Panc1 (cell line): ENCODE results near the gene KATNAL2. TPM values are rescaled to one million over a fixed set of nuclear protein-coding genes. Genes with fewer than 3 reads are reported as not detected.

ENCODE experiments used
- ATAC-seq: fragments of 200-7000 bp; cut with Tn5 transposase; 2 replicates; pipeline ENCODE4 v1.9.1; 2020; ENCODE audit warnings: mild to moderate bottlenecking, moderate library complexity
- BruUV-seq: library from RNA; stranded (reverse); fragments of 400-500 nt; replicated peaks from 2 replicates; lab custom pipeline; 2021; lab: Mats Ljungman, UMichigan
- CTCF ChIA-PET: fragments of 300-600 bp; sonication (Branson Sonifier 250); formaldehyde crosslinking; loops from one replicate; lab custom pipeline; 2022; ENCODE audit warnings: antibody characterized with exemption; lab: Charles Lee
- POLR2A ChIA-PET: fragments of 300-600 bp; sonication (Branson Sonifier 250); formaldehyde crosslinking; loops from one replicate; lab custom pipeline; 2022; ENCODE audit warnings: antibody characterized with exemption; lab: Charles Lee
- DNase-seq: peaks from one replicate; pipeline ENCODE4 v3.0.0-alpha.2; 2010; ENCODE audit warnings: low read depth, low spot score
- H3K27ac ChIP-seq: 2 replicates; pipeline ENCODE4 v1.5.1; 2011; ENCODE audit warnings: mild to moderate bottlenecking, low read length, inconsistent platforms
- H3K27me3 ChIP-seq: fragments of 200-500 bp; sonication (Bioruptor generic); 2 replicates; pipeline ENCODE4 v1.6.0; 2014; ENCODE audit warnings: low read length, inconsistent platforms; ENCODE audit not compliant: control insufficient read depth, insufficient read depth
- H3K36me3 ChIP-seq: fragments of 200-500 bp; sonication (Bioruptor generic); 2 replicates; pipeline ENCODE4 v1.5.1; 2014; ENCODE audit warnings: inconsistent platforms, mild to moderate bottlenecking, low read length, moderate library complexity; ENCODE audit not compliant: control insufficient read depth, insufficient read depth
- H3K4me1 ChIP-seq: 2 replicates; pipeline ENCODE4 v1.5.1; 2011; ENCODE audit warnings: inconsistent platforms, mild to moderate bottlenecking, low read length, moderate library complexity; ENCODE audit not compliant: control insufficient read depth, insufficient read depth
- H3K4me3 ChIP-seq, 2 experiments: 2 replicates each; pipeline ENCODE4 v1.5.1; 2011 to 2012; ENCODE audit warnings: low read depth in 2 of 2, low read length in 2 of 2, mild to moderate bottlenecking in 2 of 2, inconsistent platforms in 1 of 2, moderate library complexity in 1 of 2
- H3K9me3 ChIP-seq: fragments of 200-500 bp; sonication (Bioruptor generic); 2 replicates; pipeline ENCODE4 v1.5.1; 2014; ENCODE audit warnings: low read depth, mild to moderate bottlenecking, inconsistent platforms, low read length, moderate library complexity; ENCODE audit not compliant: control insufficient read depth, insufficient read depth
- CTCF ChIP-seq: fragments of 450-650 bp; IDR thresholded peaks from 2 replicates; pipeline ENCODE4 v1.5.1; 2017; ENCODE audit warnings: mild to moderate bottlenecking
- POLR2AphosphoS5 ChIP-seq: IDR thresholded peaks from 2 replicates; pipeline ENCODE4 v1.6.1; 2012; ENCODE audit warnings: mild to moderate bottlenecking, low read depth, low read length, moderate library complexity
- REST ChIP-seq, 2 experiments: IDR thresholded peaks; 2 replicates each; pipeline ENCODE4 v1.6.1; 2011 to 2012; ENCODE audit warnings: low read depth in 2 of 2, control low read depth in 1 of 2, low read length in 1 of 2, mild to moderate bottlenecking in 1 of 2, moderate library complexity in 1 of 2; ENCODE audit not compliant: insufficient read depth in 1 of 2
- SIN3A ChIP-seq: IDR thresholded peaks from 2 replicates; pipeline ENCODE4 v1.6.1; 2012; ENCODE audit warnings: low read depth, mild to moderate bottlenecking, low read length, moderate library complexity, borderline replicate concordance; ENCODE audit not compliant: insufficient read depth
- TCF7L2 ChIP-seq: IDR thresholded peaks from 2 replicates; pipeline ENCODE4 v1.6.1; 2011; ENCODE audit warnings: mild to moderate bottlenecking, low read depth, low read length, inconsistent platforms
- in situ Hi-C: cut with HindIII; loops from 2 replicates; pipeline ENCODE4 v1.10.0; 2016; ENCODE audit warnings: low sequenced_read_pairs, low pct_unique_long_range_greater_than_20kb
- intact Hi-C: fragments of 100-400 bp; cut with micrococcal nuclease; formaldehyde crosslinking; loops from one replicate; pipeline ENCODE4 v1.10.0; 2022; ENCODE audit not compliant: unreplicated experiment
- total RNA-seq: library from RNA; stranded (reverse); gene quantifications from one replicate; pipeline ENCODE4 v1.2.1, GENCODE V29; 2021; ENCODE audit not compliant: unreplicated experiment

Gene KATNAL2
- total RNA-seq, 1 experiment from 2014 or later: 2.6 TPM

GRCh38 chr18:47146206-47146605 lies 228.8 kb downstream of the KATNAL2 start:
- no peaks in the 10 kb centered on the region for H3K9me3 ChIP-seq
- no peaks in the 10 kb centered on the region for H3K27me3 ChIP-seq
- no peak for DNase-seq
- intact Hi-C loops (no loop called here), in situ Hi-C loops (no loop called here)
- peaks cover 4% of the 10 kb centered on the region for H3K36me3 ChIP-seq
- ATAC-seq: no peak
- POLR2A ChIA-PET: no interaction called here
- no peak overlapping the region for H3K27ac ChIP-seq
- no TSS peak for BruUV-seq
- H3K4me1 ChIP-seq: no peaks in the 10 kb centered on the region; the same call in 1 of the 2 replicates
- H3K4me3 ChIP-seq: no peak overlapping the region
- CTCF ChIA-PET: no interaction called here
- no peak for TF ChIP-seq TCF7L2
- no peak for TF ChIP-seq POLR2AphosphoS5
- TF ChIP-seq SIN3A: no peak
- no peak for TF ChIP-seq REST (IDR thresholded peaks at IDR 0.05; ENCODE audit: insufficient read depth in 1 of 2, low read depth in 2 of 2, low read length in 1 of 2)
- TF ChIP-seq CTCF: no peak

DNA sequence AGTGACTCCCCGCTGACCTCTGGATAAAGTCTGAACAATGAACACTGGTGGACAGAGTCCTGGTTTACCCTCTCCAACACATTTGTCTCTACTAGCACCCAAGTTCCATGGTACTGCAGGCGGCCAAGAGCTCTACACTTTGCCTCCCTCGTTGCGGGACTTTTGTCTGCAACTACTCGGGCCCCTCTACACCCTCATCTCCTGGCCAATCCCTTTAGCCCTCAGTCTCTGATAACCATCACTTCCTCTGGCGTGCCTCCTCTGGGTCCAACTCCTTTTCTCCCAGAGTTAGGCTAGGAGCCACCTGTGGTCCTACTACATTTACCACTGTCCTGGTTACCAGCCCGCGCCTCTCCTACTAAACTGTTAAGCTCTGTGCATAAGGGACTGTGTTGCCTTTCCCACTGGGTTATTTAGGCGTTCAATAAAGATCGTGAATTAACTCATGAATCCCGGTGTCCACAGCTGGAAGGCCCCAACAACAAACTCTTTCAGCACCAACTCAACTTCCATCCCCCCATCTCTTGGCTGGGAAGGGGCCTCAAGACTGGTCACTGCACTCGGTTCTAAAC lies 232.1 kb downstream of the KATNAL2 start:
- peaks cover 4% of the 10 kb centered on the region; the same call in 1 of the 2 replicates for H3K36me3 ChIP-seq
- no peak for DNase-seq
- no peaks in the 10 kb centered on the region for H3K9me3 ChIP-seq
- BruUV-seq: no TSS peak
- POLR2A ChIA-PET: no interaction called here
- TF ChIP-seq REST (IDR thresholded peaks at IDR 0.05; ENCODE audit: insufficient read depth in 1 of 2, low read depth in 2 of 2, low read length in 1 of 2): no peak
- TF ChIP-seq TCF7L2: no peak
- no peak for TF ChIP-seq SIN3A
- no peak for TF ChIP-seq CTCF
- TF ChIP-seq POLR2AphosphoS5: no peak
- in situ Hi-C loops (no loop called here), intact Hi-C loops (no loop called here)
- 0 out of 2 replicates have a peak, but pooled peaks have one; percentile 5 for ATAC-seq
- CTCF ChIA-PET: no interaction called here
- no peaks in the 10 kb centered on the region for H3K27me3 ChIP-seq
- peak overlapping the region; percentile 58 to 90 for H3K4me3 ChIP-seq
- peak overlapping the region; percentile 84 for H3K27ac ChIP-seq
- no peaks in the 10 kb centered on the region; the same call in 1 of the 2 replicates for H3K4me1 ChIP-seq
